MM.1S (cell line): ENCODE data around the gene BUD23.

ENCODE experiments used
- DNase-seq: peaks from one replicate; pipeline ENCODE4 v3.0.0-alpha.2; 2015
- H2AFZ ChIP-seq: fragments of 300-600 bp; sonication (generic); 2 replicates; pipeline ENCODE4 v1.6.0; 2016; ENCODE audit warnings: antibody characterized with exemption, low read length
- H3F3A ChIP-seq: fragments of 300-600 bp; sonication (generic); 2 replicates; pipeline ENCODE4 v1.6.1; 2016; ENCODE audit warnings: mild to moderate bottlenecking, antibody characterized with exemption, low read length, moderate library complexity, mixed read lengths; ENCODE audit not compliant: insufficient read depth
- H3K27ac ChIP-seq: fragments of 300-600 bp; sonication (generic); 2 replicates; pipeline ENCODE4 v1.5.1; 2016; ENCODE audit warnings: mild to moderate bottlenecking, low read length
- H3K27me3 ChIP-seq: fragments of 300-600 bp; sonication (generic); replicated peaks from 2 replicates; pipeline ENCODE4 v1.6.0; 2016; ENCODE audit warnings: low read length; ENCODE audit not compliant: insufficient read depth
- H3K36me3 ChIP-seq: fragments of 300-600 bp; sonication (generic); replicated peaks from 2 replicates; pipeline ENCODE4 v1.6.1; 2016; ENCODE audit warnings: mild to moderate bottlenecking, low read length, mixed read lengths; ENCODE audit not compliant: insufficient read depth
- H3K4me1 ChIP-seq: fragments of 300-600 bp; sonication (generic); 2 replicates; pipeline ENCODE4 v1.6.1; 2016; ENCODE audit warnings: low read length, mixed read lengths
- H3K4me2 ChIP-seq: fragments of 300-600 bp; sonication (generic); 2 replicates; pipeline ENCODE4 v1.6.0; 2016; ENCODE audit warnings: low read depth, low read length
- H3K4me3 ChIP-seq: fragments of 300-600 bp; sonication (generic); 2 replicates; pipeline ENCODE4 v1.5.1; 2016; ENCODE audit warnings: low read length, mixed read lengths
- H3K79me2 ChIP-seq: fragments of 300-600 bp; sonication (generic); 2 replicates; pipeline ENCODE4 v1.6.1; 2016; ENCODE audit warnings: mixed run types, low read length, mixed read lengths
- H3K9ac ChIP-seq: fragments of 300-600 bp; sonication (generic); 2 replicates; pipeline ENCODE4 v1.6.1; 2016; ENCODE audit warnings: low read length, mixed read lengths
- H3K9me2 ChIP-seq: fragments of 300-600 bp; sonication (generic); replicated peaks from 2 replicates; pipeline ENCODE4 v1.6.1; 2016; ENCODE audit warnings: mild to moderate bottlenecking, low read length, mixed read lengths; ENCODE audit not compliant: insufficient read depth
- H3K9me3 ChIP-seq: fragments of 300-600 bp; sonication (generic); replicated peaks from 2 replicates; pipeline ENCODE4 v1.6.1; 2016; ENCODE audit warnings: mild to moderate bottlenecking, low read length, mixed read lengths; ENCODE audit not compliant: insufficient read depth
- H4K20me1 ChIP-seq: fragments of 300-600 bp; sonication (generic); 2 replicates; pipeline ENCODE4 v1.6.1; 2016; ENCODE audit warnings: mild to moderate bottlenecking, low read length, moderate library complexity, mixed read lengths; ENCODE audit not compliant: insufficient read depth
- CTCF ChIP-seq: fragments of 300-600 bp; sonication (generic); IDR thresholded peaks from 2 replicates; pipeline ENCODE4 v1.5.1; 2016; ENCODE audit warnings: antibody characterized with exemption, low read length, mixed read lengths
- EZH2 ChIP-seq: fragments of 300-600 bp; sonication (generic); optimal IDR thresholded peaks from 2 replicates; pipeline ENCODE3; 2017; ENCODE audit warnings: low read depth, mild to moderate bottlenecking, antibody characterized with exemption, low read length, mixed read lengths
- EZH2phosphoT487 ChIP-seq: fragments of 300-600 bp; sonication (generic); IDR thresholded peaks from 2 replicates; pipeline ENCODE4 v1.6.1; 2018; ENCODE audit warnings: antibody characterized with exemption, low read length

The BUD23 gene

GRCh38 chr7:73722785-73723184, 39.4 kb downstream of the BUD23 start:
- H3K9me2 ChIP-seq: no peaks in the 10 kb centered on the region
- H3F3A ChIP-seq: no peaks in the 10 kb centered on the region
- H3K9me3 ChIP-seq: no peaks in the 10 kb centered on the region
- no peaks in the 10 kb centered on the region for H3K4me1 ChIP-seq
- TF ChIP-seq EZH2phosphoT487: no peak
- no peak for TF ChIP-seq CTCF
- TF ChIP-seq EZH2: no peak
- DNase-seq: no peak
- no peaks in the 10 kb centered on the region for H3K36me3 ChIP-seq
- no peaks in the 10 kb centered on the region for H4K20me1 ChIP-seq
- no peak overlapping the region for H2AFZ ChIP-seq
- no peak overlapping the region for H3K4me3 ChIP-seq
- no peak overlapping the region for H3K4me2 ChIP-seq
- 0 out of 2 replicates have a peak, but pooled peaks cover 4% of the 10 kb centered on the region for H3K79me2 ChIP-seq
- peaks cover 10% of the 10 kb centered on the region for H3K27me3 ChIP-seq
- no peak overlapping the region for H3K27ac ChIP-seq
- no peak overlapping the region for H3K9ac ChIP-seq

- H3K9me3 ChIP-seq: no peaks in the 10 kb centered on the region
These were observed 40.4 kb downstream of the BUD23 start for GRCh38 chr7:73723813-73724212.

GRCh38 chr7:73726083-73726466, 42.7 kb downstream of the BUD23 start:
- Histone ChIP-seq H3K4me3 (no peak overlapping the region), H3K79me2 (no peaks in the 10 kb centered on the region), H3K4me2 (no peak overlapping the region), H3K9me3 (no peaks in the 10 kb centered on the region), H3K9me2 (no peaks in the 10 kb centered on the region), H3K36me3 (no peaks in the 10 kb centered on the region), H2AFZ (0 out of 2 replicates have a peak overlapping the region, but pooled peaks have one; percentile 27), H4K20me1 (no peaks in the 10 kb centered on the region), H3K4me1 (no peaks in the 10 kb centered on the region), H3K27me3 (peaks cover 3% of the 10 kb centered on the region), H3F3A (no peaks in the 10 kb centered on the region), H3K9ac (no peak overlapping the region), H3K27ac (no peak overlapping the region)
- TF ChIP-seq EZH2: no peak
- TF ChIP-seq EZH2phosphoT487: no peak
- no peak for TF ChIP-seq CTCF
- no peak for DNase-seq

More at GRCh38 chr7:73723813-73724212, 40.4 kb downstream of the BUD23 start:
- no peaks in the 10 kb centered on the region for H3K4me1 ChIP-seq
- no peak overlapping the region for H2AFZ ChIP-seq
- H3F3A ChIP-seq: no peaks in the 10 kb centered on the region
- H3K9ac ChIP-seq: no peak overlapping the region
- TF ChIP-seq CTCF (no peak), EZH2 (no peak), EZH2phosphoT487 (no peak)
- H3K9me2 ChIP-seq: no peaks in the 10 kb centered on the region
- H3K27me3 ChIP-seq: peaks cover 10% of the 10 kb centered on the region
- H3K79me2 ChIP-seq: 0 out of 2 replicates have a peak, but pooled peaks cover 4% of the 10 kb centered on the region
- H4K20me1 ChIP-seq: no peaks in the 10 kb centered on the region
- no peak overlapping the region for H3K4me2 ChIP-seq
- H3K36me3 ChIP-seq: no peaks in the 10 kb centered on the region
- no peak overlapping the region for H3K4me3 ChIP-seq
- no peak for DNase-seq
- no peak overlapping the region for H3K27ac ChIP-seq
